GM19467 (cell line): ENCODE data around the gene DHRSX.
"Not testable (repeated sequence)": the region's sequence is repeated elsewhere in the genome, so short reads cannot be mapped to it uniquely, and the experiment has no call there.

Source experiments
- ATAC-seq: cut with Tn5 transposase; IDR thresholded peaks from one replicate; pipeline ENCODE4 v1.9.1; 2021; ENCODE audit warnings: mild to moderate bottlenecking, moderate library complexity; ENCODE audit not compliant: unreplicated experiment

Gene DHRSX

DNA sequence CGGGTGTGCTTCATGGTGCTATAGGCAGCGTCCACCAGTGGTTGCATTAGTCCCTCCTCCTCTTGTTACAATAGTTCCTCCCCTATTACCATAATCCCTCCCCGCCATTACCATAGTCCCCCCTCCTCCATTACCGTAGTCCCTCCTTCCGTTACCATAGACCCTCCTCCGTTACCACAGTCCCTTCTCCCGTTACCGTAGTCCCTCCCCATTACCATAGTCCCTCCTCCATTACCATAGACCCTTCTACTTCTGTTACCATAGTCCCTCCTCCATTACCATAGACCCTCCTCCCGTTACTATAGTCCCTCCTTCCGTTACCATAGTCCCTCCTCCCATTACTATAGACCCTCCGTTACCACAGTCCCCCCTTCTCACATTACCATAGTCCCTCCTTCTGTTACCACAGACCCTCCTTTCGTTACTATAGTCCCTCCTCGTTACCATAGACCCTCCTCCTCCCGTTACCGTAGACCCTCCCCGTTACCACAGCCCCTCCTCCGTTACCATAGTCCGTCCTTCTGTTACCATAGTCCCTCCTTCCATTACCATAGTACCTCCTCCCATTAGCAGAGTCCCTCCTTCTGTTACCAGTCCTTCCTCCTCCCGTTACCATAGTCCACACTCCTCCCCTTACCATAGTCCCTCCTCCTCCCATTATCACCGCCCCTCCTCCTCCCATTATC lies 129.6 kb downstream of the DHRSX start:
- no peak for ATAC-seq

DNA sequence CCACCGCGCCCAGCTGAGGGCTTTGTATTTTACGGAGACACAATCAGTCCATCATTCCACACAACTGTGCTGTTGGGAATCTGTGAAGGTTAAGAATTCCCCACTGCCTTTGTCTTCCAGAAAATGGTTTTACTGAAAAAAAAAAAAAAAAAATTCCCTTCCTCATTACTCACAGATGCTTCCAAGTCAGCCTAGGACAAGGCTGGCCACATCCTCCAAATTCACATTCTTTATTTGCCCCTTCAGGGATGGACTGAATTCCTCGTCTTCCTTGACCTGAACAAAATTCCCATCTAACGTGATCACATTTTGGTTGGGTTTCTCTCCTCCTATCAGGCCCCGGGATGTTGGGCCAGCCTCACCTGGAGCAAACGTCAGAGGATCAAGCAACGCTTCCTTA lies 130.3 kb downstream of the DHRSX start:
- ATAC-seq: no peak

DNA sequence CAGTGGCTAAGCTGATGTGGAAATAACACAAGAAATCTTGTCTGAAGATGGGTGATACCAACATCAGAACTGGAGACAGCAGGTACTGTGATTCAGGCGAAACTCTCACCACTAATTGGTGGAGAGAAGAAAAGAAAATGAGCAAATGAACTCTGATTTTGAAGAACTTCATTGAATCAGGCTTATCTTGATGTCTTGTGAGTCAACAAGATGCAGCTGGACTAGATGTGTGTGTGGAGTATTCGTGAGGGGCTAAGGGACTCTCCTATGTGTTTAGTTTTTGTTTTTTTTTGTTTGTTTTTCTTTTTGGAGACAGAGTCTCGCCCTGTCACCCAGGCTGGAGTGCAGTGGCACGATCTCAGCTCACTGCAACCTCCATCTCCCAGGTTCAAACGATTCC lies 131.6 kb downstream of the DHRSX start:
- no peak for ATAC-seq

DNA sequence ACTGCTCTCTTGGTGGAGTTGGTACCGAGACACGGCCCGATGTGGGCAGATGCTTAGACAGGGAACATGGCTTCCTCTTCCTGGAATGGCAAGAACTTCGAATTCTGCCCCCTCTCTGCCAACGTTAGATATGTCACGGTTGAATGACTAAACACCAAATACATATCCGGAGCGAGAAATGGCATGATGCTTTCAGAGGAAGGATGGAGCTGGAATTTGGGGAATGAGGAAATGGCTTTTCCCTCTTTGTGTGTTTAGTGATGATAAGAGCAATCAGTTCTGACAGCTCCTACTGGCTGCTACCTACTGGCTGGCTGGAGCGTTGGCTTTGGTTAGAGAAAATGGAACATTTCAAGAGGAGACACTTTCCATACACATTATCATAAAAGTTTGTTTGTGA lies 140.0 kb downstream of the DHRSX start:
- no peak for ATAC-seq

DNA sequence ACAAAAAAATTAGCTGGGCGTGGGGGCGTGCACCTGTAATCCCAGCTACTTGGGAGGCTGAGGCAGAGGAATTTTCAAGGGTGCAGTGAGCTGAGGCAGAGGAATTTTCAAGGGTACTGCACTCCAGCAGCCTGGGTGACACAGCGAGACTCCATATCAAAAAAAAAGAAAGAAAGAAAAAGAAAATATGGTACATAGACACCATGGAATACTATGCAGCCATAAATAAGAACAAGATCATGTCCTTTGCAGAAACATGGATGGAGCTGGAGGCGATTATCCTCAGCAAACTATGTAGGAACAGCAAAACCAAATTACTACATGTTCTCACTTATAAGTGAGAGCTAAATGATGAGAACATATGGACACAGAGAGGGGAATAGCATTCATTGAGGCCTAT lies 141.3 kb downstream of the DHRSX start:
- not testable (repeated sequence) for ATAC-seq

DNA sequence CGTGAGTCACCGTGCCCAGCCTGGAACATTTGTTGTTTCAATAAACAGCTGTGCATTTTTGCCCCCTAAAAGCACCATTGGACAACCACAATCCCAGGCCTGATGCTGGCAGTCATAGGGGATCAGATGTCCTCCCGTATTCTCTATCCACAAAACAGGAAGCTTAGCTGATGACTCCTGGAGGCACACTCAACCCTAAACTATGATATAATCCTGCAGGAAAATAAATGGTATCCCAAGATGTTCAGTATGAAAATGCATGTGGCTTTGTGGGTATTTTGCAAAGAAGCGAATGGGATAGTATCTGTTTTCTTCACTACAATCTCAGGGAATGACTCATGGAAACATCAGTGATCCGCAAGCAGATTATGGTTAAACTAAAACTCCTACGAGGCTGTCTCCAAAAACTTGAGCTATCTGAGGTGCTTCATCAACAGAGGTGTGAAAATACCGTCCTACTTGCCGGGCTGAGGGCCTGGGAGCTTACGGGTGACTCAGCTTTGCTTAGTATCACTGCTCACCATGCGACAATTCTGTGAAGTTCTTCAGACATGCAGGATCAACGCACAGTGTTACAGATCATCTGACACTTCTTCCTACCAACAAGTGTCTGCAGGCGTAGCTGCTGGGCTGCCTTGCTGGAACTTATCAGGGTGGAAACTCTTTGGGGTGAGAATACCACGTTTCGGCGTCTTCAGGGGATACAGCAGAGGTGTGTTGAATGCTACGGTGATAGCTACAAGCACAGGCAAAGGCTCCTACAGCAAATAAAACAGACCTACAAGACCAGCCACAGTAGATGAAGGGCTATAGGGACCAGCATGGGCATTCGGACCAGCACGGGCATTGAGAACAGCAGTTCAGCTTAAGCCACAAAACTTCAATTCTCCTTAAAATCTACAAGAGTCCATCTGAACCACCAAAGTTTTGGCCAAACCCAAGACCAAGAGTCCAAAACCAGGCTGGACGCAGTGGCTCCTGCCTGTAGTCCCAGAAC lies 148.5 kb downstream of the DHRSX start:
- no peak for ATAC-seq

DNA sequence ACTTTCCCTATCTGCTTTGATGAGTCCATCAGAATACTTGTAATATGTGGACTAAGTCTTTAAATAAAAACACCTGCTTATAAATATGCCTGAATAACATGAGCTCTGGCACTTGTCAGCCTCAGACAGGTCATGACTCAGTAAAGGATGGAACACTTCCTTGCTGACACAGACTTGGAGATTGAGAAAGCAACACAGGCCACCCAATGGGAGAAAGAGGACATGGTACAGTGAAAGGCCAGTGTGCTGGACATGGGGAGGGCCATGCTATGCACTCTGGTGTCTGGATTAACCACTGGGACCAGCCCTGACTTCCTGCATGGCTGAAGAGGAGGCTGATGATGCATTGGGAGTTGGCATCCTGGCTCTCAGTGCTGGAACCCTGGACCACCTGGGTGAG lies 149.5 kb downstream of the DHRSX start:
- ATAC-seq: no peak

DNA sequence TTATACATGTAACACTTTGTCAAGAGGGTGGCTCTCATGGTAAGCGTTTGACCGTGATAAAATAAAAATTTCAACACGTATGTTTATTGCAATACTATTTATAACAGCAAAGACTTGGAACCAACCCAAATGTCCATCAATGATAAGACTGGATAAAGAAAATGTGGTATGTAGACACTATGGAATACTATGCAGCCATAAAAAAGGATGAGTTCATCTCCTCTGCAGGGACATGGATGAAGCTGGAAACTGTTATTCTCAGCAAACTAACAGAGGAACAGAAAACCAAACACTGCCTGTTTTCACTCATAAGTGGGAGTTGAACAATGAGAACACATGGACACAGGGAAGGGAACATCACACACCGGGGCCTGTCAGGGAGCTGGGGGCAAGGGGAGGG lies 150.1 kb downstream of the DHRSX start:
- not testable (repeated sequence) for ATAC-seq

DNA sequence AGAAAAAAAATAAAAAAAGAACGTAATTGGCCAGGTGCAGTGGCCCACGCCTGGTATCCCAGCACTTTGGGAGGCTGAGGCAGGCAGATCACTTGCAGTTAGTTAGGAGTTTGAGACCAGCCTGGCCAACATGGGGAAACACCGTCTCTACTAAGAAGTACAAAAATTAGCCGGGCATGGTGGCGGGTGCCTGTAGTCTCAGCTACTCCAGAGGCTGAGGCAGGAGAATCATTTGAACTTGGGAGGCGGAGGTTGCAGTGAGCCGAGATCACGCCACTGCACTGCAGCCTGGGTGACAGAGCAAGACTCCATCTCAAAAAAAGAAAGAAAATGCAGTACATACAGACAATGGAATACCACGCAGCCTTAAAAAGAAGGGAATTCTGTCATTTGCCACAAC lies 150.7 kb downstream of the DHRSX start:
- not testable (repeated sequence) for ATAC-seq

DNA sequence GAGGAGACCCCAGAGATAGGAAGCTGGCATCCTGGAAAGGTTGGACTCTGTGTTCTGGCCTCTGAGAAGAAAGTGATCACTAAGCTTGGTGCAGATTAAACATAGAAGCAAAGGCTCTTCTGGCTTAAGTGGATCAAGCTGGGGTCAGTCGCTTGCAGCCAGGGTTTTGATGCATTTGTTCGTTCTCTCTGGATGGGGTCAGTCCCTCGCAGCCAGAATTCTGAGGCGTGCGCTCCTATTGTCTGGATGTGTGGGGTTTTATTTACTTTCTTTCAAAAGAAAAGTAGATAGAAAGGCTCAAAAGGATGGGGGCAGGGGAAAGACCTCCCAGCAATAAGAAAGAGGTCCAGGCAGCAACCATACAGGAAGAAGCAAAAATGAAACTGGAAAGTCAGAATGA lies 152.6 kb downstream of the DHRSX start:
- ATAC-seq: no peak

DNA sequence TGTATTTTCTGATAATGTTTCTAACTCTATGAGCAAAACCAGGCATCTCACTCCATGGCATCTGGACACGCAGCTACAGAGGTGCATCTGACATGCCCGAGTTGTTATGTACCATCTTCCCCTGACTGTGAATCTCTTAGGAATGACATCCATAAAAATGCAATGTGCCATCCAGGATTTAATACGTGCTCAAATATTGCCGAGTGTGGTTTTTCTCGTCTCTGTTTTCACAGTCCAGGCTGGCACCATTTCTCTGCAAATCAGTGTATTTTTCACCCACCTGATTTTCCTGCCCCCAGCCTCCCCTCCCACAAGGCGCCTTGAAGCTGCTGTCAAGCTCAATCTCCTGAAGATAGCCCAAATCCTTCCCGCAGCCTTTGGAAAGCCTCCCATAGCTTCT lies 154.6 kb downstream of the DHRSX start:
- no peak for ATAC-seq

DNA sequence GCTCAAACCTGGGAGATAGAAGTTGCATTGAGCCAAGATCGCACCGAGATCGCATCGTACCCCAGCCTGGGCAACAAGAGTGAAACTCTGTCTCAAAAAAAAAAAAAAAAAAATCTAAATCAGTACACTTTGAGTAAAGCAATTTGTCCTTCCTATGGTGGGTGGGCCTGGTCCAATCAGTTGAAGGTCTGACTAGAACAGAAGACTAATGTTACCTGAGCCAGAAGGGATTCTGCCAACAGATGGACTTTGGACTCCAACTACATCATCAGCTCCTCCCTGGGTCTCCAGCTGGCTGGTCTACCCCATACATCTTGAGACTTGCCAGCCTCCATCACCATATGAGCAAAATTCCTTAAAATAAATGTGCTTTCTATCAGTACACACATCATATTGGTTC lies 155.2 kb downstream of the DHRSX start:
- ATAC-seq: no peak

DNA sequence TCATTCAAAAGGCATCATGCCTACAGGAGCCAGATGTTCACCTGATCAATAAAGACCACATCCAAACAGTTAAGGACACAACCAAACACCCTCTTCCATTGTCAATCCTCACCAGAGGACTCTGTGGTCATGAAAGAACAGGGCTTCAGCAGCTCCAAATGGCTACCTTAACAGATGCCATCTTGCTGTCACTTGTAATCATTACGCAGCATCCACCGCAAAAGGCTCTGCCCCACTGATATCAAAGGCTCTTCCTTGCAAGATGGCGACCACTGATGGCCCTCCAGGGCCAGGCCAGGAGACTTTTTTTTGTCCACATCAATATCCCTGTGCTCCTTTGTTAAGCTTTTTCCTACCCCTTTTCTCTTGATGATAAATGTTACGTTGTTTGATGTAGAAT lies 157.4 kb downstream of the DHRSX start:
- no peak for ATAC-seq

DNA sequence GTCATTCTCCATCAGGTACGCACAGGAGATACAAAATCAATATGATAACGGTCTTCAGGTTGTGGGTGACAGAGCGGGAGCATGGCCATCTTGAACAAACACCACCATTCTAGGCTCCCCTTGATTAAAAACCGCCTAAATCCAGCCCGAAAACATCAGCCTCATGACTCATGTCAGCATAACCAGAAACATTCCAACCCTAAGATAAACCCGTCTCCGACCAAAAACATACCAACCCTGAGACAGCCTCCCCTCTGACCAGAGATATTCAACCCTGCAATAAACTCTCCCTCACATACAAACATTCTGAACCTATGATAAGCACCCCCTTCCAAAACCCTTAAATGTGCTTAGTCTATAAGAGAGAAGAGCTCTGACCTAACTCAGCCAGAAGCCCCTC lies 157.9 kb downstream of the DHRSX start:
- no peak for ATAC-seq

DNA sequence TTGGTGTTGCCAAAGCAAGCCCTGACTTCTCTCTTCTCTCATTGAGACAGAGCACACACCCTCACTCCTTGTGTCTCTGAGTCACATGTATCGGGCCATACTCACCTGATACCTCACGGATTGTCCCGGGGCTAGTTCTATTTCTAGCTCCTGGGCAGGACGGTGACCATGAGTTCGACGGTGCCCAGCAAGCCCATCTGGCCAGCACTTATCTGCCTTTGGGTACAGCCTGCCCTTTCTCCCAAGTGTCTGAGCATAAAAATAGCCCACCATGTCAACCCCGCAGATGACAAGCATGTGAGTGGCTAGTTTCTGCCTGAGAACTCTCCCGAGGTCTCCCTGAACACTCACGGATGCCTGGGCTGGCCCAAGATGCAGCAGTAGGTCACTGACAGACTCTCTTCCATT lies 158.5 kb downstream of the DHRSX start:
- ATAC-seq: no peak

DNA sequence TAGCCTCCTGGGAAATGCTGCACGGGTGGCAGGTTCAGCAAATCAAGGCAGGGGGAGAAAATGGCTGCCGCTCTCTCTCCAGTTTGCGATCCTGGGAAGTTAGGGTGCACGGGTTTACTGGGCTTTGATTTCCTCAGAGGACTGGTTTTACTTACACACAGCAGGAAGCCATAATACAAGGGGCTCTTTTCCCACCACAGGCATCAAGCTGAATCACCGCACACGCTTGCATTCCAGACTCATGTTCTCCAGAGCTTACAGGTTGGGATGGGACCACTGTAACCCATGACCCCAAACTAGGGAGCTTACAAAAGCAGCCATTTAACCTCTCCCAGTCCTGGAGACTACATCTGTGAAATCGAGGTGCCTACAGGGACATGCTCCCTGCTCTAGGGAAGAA lies 159.8 kb downstream of the DHRSX start:
- no peak for ATAC-seq

DNA sequence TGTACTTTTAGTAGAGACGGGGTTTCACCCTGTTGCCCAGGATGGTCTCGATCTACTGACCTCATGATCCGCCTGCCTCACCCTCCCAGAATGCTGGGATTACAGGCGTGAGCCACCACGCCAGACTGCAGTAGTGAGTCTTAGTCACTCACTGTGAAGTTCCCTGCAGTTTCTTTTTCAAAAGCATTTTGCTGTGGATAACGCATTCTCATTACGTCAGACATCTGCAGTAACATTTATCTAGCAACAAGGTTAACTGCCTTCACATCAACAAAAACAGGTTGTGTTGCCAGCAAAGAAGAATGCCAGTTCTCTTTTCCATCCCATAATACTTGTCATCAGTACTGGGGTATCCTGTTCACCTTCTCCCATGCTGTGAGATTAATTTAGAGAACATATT lies 164.6 kb downstream of the DHRSX start:
- ATAC-seq: no peak

DNA sequence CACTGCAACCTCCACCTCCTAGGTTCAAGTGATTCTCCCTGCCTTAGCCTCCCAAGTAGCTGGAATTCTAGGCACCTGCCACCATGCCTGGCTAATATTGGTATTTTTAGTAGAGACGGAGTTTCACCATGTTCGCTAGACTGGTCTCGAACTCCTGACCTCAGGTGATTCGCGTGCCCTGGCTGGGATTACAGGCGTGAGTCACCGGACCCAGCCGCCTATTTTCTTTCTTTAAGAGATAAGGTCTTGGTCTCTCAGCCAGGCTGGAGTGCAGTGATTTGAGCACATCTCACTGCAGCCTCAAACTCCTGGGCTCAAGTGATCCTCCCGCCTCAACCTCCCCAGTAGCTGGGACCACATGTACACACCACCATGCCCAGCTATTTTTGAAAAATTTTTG lies 166.5 kb downstream of the DHRSX start:
- ATAC-seq: no peak

DNA sequence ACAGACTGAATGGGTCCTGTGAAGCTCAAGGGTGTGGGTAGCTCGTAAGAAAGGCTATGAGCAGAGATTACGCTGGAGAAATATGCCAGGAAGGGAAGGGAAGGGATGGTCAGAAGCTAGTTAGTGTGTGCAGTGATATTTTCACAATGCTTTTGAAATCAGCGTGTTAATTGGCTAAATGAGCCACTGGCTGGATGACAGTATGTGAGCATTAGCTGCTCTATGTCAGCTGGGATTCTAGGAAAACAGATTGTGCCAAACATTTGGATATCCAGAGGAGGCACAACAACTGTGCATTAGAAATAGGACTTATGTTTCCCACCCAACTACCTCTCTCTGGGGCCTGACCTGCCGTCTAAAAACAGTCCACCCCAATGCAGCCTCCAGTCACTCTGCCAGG lies 168.5 kb downstream of the DHRSX start:
- no peak for ATAC-seq

DNA sequence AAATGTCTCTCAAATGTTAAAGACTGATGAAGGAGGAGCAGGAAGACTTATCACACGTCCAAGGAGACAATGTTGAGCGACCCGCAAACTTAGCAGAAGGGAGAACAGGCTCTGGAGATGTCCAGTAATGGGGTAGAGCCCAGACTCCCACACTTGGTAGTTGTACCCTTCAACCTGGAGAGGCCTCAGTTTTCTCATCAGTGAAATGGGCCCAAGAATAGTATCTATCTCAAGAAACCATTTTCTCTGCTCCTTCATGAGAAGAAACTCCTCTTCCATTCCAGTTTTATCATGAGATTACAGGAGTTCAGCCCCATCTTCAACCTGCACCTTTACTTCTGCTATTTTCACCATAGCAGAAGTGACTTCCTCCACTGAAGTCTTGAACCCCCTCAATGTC lies 169.9 kb downstream of the DHRSX start:
- no peak for ATAC-seq

DNA sequence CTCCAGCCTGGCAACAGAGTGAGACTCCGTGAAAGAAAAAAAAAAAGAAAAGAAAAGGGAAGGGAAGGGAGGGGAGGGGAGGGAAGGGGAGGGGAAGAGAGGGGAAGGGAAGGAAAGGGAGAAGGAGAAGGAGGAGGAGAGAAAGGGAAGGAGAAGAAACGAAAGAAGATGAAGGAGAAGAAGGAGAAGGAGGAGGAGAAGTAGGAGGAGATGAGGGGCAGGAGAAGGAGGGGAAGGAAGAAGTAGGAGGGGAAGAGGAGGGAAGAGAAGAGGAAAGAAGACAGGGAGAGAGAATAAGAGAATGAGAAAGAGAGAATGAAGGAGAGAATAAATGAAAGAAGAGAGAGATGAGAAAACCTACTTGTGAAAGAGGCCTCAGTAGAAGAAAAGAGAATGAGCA lies 170.3 kb downstream of the DHRSX start:
- ATAC-seq: no peak

DNA sequence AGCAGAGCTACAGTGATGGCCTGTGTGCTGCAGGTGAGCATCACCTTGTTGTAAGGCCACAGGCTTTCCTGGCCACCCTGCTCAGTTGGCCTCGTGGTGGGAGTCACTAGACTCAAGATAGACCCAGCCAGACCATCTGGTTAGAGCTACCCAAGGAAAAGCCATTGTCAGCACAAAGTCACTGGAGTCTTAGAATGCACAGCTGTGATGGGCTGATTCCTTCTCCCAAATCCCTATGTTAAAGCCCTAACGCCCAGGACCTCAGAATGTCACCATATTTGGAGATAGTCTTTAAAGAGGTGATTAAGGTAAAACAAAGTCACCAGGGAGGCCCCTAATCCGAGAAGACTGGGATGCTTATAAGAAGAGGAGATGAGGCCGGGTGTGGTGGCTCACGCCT lies 173.4 kb downstream of the DHRSX start:
- ATAC-seq: no peak
